Measurements from ENCODE around the gene PGAP3.

PGAP3 gene

GRCh38 chr17:39662551-39663339, 25.1 kb downstream of the PGAP3 start:
- no peak for TF ChIP-seq CTCF (IDR thresholded peaks at IDR 0.05; ENCODE audit: low read depth, low read length)
- no peak for DNase-seq (ENCODE audit: extremely low read depth, low read depth)

GRCh38 chr17:39661744-39662541, 25.9 kb downstream of the PGAP3 start:
- DNase-seq (ENCODE audit: extremely low read depth, low read depth), result no peak
- no peak for TF ChIP-seq CTCF (IDR thresholded peaks at IDR 0.05; ENCODE audit: low read depth, low read length)

- TF ChIP-seq CTCF (IDR thresholded peaks at IDR 0.05; ENCODE audit: low read depth, low read length), result no peak
- DNase-seq (ENCODE audit: extremely low read depth, low read depth), result no peak
These were observed 27.2 kb downstream of the PGAP3 start for GRCh38 chr17:39660397-39661385.

- DNase-seq (ENCODE audit: extremely low read depth, low read depth), result no peak
- no peak for TF ChIP-seq CTCF (IDR thresholded peaks at IDR 0.05; ENCODE audit: low read depth, low read length)
These were observed 27.9 kb downstream of the PGAP3 start for GRCh38 chr17:39660011-39660360.

- DNase-seq (ENCODE audit: extremely low read depth, low read depth), result no peak
- no peak for TF ChIP-seq CTCF (IDR thresholded peaks at IDR 0.05; ENCODE audit: low read depth, low read length)
These were observed 28.4 kb downstream of the PGAP3 start for GRCh38 chr17:39659279-39660010.

- no peak for TF ChIP-seq CTCF (IDR thresholded peaks at IDR 0.05; ENCODE audit: low read depth, low read length)
- DNase-seq (ENCODE audit: extremely low read depth, low read depth), result no peak
These were observed 29.1 kb downstream of the PGAP3 start for GRCh38 chr17:39658760-39659159.
